HepG2 (cell line): ENCODE measurements around the gene CCDC116.

Experiments
- CHCHD3 ChIP-seq: sonication (generic); formaldehyde crosslinking; IDR thresholded peaks from 2 replicates; pipeline ENCODE4 v1.8.0; 2022; ENCODE audit warnings: mild to moderate bottlenecking, missing genetic modification reagents, moderate library complexity
- FOSL1 ChIP-seq: sonication (generic); formaldehyde crosslinking; IDR thresholded peaks from 2 replicates; pipeline ENCODE4 v1.9.0; 2021; ENCODE audit warnings: missing genetic modification reagents, borderline replicate concordance
- HNRNPL ChIP-seq: fragments of 200-400 bp; formaldehyde crosslinking; IDR thresholded peaks from 2 replicates; pipeline ENCODE4 v1.6.1; 2017; ENCODE audit warnings: mild to moderate bottlenecking, low read depth, low read length
- MEIS1 ChIP-seq: sonication (generic); formaldehyde crosslinking; IDR thresholded peaks from 2 replicates; pipeline ENCODE4 v1.9.0; 2021; ENCODE audit warnings: mild to moderate bottlenecking, missing genetic modification reagents, moderate library complexity, borderline replicate concordance
- POLR2AphosphoS5 ChIP-seq: IDR thresholded peaks from 2 replicates; pipeline ENCODE4 v1.6.1; 2012; ENCODE audit warnings: low read depth, low read length
- SRSF9 ChIP-seq: fragments of 200-400 bp; formaldehyde crosslinking; IDR thresholded peaks from 2 replicates; pipeline ENCODE4 v1.6.1; 2018; ENCODE audit warnings: borderline replicate concordance, mild to moderate bottlenecking, low read depth, low read length; ENCODE audit not compliant: insufficient read depth, poor library complexity, severe bottlenecking
- TCF7 ChIP-seq: sonication (generic); IDR thresholded peaks from 2 replicates; pipeline ENCODE4 v1.6.1; 2016; ENCODE audit warnings: antibody characterized with exemption, low read depth
- ZFP62 ChIP-seq: sonication (generic); formaldehyde crosslinking; IDR thresholded peaks from 2 replicates; pipeline ENCODE4 v1.4.0; 2020; ENCODE audit warnings: missing genetic modification reagents
- TF ChIP-seq, protein P1 (sequence below): sonication (generic); formaldehyde crosslinking; IDR thresholded peaks from 2 replicates; pipeline ENCODE4 v1.5.0; 2020; ENCODE audit warnings: mild to moderate bottlenecking, missing genetic modification reagents, moderate library complexity
- TF ChIP-seq, protein P2 (sequence below): sonication (generic); formaldehyde crosslinking; IDR thresholded peaks from 2 replicates; pipeline ENCODE4 v1.4.0; 2020; ENCODE audit warnings: missing genetic modification reagents; ENCODE audit errors: not compliant biosample characterization
- TF ChIP-seq, protein P3 (sequence below): sonication (generic); formaldehyde crosslinking; IDR thresholded peaks from 2 replicates; pipeline ENCODE4 v1.4.0; 2020; ENCODE audit warnings: missing genetic modification reagents
- TF ChIP-seq, protein P4 (sequence below): sonication (generic); formaldehyde crosslinking; IDR thresholded peaks from 2 replicates; pipeline ENCODE4 v1.4.0; 2020; ENCODE audit warnings: missing genetic modification reagents
- TF ChIP-seq, protein P5 (sequence below): sonication (generic); formaldehyde crosslinking; IDR thresholded peaks from 2 replicates; pipeline ENCODE4 v1.4.0; 2020; ENCODE audit warnings: mild to moderate bottlenecking, missing genetic modification reagents

DNA sequence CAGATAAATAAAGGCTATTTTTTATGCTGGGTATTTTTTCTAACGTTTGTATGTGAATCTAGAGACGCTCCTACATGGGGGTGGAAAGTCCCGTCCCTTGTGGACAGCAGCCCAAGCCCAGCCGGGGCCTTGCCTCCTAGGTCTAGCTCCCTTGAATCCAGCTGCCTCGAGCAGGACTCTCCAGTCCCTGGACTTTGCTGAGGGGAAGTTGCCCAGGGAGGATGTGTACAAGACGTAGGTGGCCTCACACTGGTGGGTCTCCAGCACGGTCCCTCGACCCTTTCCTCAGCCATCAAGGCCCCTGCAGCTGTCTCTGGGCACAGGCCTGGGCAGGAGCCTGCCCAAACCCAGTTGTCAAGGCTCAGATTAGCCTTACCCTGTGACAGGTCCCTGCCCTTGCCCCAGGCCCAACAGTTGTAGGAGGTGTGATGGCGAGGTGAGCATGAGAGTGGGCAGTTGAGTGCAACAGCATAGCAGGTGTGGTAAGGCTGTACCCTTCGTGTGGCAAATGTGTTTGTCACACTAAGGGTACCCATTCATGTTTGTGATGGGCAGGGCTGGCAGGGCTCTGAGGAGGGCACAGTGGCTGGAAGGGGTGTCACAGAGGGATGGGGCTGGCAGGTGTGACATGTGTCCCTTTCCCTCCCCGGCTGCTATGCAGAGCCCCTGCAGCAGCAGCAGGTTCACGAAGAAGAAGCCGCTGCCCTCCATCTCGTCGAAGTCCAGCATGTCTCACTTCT is 3.4 kb downstream of the CCDC116 start:
- no peak for TF ChIP-seq FOSL1 (CRISPR knock-in tag)
- no peak for TF ChIP-seq SRSF9
- TF ChIP-seq ZFP62 = no peak
- TF ChIP-seq MEIS1 = no peak
- TF ChIP-seq, protein P1, sequence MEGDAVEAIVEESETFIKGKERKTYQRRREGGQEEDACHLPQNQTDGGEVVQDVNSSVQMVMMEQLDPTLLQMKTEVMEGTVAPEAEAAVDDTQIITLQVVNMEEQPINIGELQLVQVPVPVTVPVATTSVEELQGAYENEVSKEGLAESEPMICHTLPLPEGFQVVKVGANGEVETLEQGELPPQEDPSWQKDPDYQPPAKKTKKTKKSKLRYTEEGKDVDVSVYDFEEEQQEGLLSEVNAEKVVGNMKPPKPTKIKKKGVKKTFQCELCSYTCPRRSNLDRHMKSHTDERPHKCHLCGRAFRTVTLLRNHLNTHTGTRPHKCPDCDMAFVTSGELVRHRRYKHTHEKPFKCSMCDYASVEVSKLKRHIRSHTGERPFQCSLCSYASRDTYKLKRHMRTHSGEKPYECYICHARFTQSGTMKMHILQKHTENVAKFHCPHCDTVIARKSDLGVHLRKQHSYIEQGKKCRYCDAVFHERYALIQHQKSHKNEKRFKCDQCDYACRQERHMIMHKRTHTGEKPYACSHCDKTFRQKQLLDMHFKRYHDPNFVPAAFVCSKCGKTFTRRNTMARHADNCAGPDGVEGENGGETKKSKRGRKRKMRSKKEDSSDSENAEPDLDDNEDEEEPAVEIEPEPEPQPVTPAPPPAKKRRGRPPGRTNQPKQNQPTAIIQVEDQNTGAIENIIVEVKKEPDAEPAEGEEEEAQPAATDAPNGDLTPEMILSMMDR (CRISPR knock-in tag) = no peak
- TF ChIP-seq HNRNPL = no peak
- TF ChIP-seq, protein P2, sequence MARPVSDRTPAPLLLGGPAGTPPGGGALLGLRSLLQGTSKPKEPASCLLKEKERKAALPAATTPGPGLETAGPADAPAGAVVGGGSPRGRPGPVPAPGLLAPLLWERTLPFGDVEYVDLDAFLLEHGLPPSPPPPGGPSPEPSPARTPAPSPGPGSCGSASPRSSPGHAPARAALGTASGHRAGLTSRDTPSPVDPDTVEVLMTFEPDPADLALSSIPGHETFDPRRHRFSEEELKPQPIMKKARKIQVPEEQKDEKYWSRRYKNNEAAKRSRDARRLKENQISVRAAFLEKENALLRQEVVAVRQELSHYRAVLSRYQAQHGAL = no peak
- TF ChIP-seq CHCHD3 (CRISPR knock-in tag) = no peak
- no peak for TF ChIP-seq POLR2AphosphoS5
- TF ChIP-seq, protein P3, sequence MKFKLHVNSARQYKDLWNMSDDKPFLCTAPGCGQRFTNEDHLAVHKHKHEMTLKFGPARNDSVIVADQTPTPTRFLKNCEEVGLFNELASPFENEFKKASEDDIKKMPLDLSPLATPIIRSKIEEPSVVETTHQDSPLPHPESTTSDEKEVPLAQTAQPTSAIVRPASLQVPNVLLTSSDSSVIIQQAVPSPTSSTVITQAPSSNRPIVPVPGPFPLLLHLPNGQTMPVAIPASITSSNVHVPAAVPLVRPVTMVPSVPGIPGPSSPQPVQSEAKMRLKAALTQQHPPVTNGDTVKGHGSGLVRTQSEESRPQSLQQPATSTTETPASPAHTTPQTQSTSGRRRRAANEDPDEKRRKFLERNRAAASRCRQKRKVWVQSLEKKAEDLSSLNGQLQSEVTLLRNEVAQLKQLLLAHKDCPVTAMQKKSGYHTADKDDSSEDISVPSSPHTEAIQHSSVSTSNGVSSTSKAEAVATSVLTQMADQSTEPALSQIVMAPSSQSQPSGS (CRISPR knock-in tag) = no peak
- TF ChIP-seq TCF7 = no peak
- TF ChIP-seq, protein P4, sequence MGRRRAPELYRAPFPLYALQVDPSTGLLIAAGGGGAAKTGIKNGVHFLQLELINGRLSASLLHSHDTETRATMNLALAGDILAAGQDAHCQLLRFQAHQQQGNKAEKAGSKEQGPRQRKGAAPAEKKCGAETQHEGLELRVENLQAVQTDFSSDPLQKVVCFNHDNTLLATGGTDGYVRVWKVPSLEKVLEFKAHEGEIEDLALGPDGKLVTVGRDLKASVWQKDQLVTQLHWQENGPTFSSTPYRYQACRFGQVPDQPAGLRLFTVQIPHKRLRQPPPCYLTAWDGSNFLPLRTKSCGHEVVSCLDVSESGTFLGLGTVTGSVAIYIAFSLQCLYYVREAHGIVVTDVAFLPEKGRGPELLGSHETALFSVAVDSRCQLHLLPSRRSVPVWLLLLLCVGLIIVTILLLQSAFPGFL = no peak
- TF ChIP-seq, protein P5, sequence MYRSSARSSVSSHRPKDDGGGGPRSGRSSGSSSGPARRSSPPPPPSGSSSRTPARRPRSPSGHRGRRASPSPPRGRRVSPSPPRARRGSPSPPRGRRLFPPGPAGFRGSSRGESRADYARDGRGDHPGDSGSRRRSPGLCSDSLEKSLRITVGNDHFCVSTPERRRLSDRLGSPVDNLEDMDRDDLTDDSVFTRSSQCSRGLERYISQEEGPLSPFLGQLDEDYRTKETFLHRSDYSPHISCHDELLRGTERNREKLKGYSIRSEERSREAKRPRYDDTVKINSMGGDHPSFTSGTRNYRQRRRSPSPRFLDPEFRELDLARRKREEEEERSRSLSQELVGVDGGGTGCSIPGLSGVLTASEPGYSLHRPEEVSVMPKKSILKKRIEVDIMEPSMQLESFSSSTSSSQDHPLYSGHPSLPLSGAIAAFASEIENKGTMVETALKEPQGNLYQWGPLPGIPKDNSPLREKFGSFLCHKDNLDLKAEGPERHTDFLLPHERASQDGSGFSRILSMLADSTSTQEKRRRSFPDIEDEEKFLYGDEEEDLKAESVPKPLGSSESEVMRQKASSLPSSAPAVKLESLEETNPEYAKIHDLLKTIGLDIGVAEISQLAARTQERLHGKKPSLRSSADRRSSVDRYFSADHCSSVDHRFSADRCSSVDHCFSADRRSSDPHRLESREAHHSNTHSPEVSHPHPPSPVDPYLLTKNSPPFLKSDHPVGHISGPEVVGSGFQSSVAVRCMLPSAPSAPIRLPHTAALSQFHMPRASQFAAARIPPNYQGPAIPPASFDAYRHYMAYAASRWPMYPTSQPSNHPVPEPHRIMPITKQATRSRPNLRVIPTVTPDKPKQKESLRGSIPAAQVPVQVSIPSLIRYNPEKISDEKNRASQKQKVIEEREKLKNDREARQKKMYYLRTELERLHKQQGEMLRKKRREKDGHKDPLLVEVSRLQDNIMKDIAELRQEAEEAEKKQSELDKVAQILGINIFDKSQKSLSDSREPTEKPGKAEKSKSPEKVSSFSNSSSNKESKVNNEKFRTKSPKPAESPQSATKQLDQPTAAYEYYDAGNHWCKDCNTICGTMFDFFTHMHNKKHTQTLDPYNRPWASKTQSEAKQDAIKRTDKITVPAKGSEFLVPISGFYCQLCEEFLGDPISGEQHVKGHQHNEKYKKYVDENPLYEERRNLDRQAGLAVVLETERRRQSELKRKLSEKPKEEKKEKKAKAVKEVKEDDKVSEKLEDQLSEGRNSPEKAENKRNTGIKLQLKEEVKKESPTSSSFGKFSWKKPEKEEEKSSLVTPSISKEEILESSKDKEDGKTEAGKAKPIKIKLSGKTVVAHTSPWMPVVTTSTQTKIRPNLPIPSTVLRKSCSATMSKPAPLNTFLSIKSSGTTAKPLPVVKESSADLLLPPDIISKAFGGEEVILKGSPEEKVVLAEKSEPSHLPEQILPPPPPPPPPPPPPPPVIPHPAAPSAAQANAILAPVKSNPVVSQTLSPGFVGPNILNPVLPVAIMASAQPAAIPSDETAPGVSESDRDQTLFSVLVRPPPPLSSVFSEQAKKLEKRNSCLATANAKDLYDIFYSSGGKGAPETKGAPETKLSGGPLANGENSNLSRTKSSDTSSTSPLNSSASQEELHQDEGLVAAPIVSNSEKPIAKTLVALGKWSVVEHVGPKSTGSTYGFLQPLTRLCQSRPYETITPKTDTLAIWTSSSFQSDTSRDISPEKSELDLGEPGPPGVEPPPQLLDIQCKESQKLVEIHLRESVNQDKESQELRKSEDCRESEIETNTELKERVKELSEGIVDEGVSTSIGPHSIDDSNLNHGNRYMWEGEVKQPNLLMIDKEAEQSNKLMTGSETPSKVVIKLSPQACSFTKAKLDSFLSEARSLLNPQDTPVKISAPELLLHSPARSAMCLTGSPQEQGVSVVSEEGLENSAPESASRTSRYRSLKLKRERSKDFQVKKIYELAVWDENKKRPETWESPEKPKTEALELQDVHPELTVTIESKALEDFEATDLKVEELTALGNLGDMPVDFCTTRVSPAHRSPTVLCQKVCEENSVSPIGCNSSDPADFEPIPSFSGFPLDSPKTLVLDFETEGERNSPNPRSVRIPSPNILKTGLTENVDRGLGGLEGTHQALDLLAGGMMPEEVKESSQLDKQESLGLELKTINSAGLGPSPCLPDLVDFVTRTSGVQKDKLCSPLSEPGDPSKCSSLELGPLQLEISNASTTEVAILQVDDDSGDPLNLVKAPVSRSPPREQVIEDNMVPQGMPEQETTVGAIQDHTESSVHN = no peak
